ENCODE data around the gene LIN37. TPM values are rescaled to one million over a fixed set of nuclear protein-coding genes. Genes with fewer than 3 reads are reported as not detected.

LIN37 gene
- total RNA-seq, 1 experiment from 2014 or later: 10.1 TPM

DNA sequence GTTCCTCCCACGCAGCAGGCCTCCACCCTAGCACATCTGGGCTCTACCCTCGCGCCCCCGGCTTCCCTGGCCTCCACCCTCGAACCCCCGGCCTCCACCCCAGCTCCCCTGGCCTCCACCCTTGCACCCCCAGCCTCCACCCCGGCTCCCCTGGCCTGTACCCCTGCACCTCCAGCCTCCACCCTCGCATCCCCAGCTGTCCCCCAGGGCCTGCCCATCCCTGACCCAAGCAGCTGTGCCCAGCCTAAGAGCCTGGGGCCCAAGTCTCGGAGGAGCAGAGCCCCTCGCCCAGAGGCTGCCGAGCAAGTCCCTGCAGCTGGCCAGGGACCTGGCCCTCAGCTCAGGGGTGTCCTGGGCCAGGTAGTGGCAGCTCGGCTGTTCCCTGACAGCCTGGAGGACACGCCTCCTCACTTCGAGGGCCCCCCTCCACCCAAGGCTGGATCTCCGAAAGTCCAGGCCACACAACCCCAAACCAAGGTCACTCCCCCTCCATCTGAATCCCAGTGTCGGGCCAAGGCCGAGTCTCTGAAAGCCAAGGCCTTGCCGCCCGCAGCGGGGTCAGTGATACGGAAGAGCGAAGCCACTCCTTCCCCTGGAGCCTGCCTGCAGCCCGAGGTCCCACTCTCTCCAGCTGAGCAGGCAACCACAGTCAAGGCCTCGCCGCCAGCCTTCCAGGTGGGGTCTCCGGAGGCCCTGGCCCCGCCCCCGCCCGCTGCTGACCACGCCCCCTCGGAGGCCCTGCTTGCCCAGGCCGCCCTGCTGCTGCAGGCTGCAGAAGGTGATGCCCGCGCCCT, 19.1 kb downstream of the LIN37 start:
- no peak for TF ChIP-seq TCF7L2 (IDR thresholded peaks at IDR 0.05; ENCODE audit: borderline replicate concordance, extremely low read depth, insufficient read depth, insufficient read length)
- no peak for TF ChIP-seq RAD21 (IDR thresholded peaks at IDR 0.05; ENCODE audit: low read depth)
- TF ChIP-seq CTCF (IDR thresholded peaks at IDR 0.05 in 2 of 3, conservative IDR thresholded peaks at IDR 0.05 in 1 of 3; ENCODE audit: borderline replicate concordance in 1 of 3, insufficient read depth in 1 of 3, low read depth in 2 of 3, low read length in 2 of 3): no peak
- TF ChIP-seq YY1 (IDR thresholded peaks at IDR 0.05; ENCODE audit: extremely low read depth, insufficient replicate concordance, low read depth, low read length): no peak
- ChIA-PET CTCF (no interaction called here), RAD21 (ENCODE audit: low non-redundant PET in 1 of 2, low total read pairs in 2 of 2, uncharacterized antibody in 2 of 2, unreplicated experiment in 2 of 2) (no interaction called here), POLR2A (interaction anchor here (1.1 kb wide), 1 partner anchor 10 kb away, joined by 3 read pairs; the partner anchor contains the start of gene HSPB6)
- no peak overlapping the region for H3K27ac ChIP-seq (ENCODE audit: low read depth, low read length)
- no peaks in the 10 kb centered on the region for H3K79me2 ChIP-seq (ENCODE audit: insufficient read depth, low read length)
- H3K4me3 ChIP-seq (replicated peaks in 1 of 2; ENCODE audit: low read depth in 1 of 2, low read length in 2 of 2): no peak overlapping the region
- H4K20me1 ChIP-seq (ENCODE audit: insufficient read depth): no peaks in the 10 kb centered on the region
- H2AFZ ChIP-seq (ENCODE audit: low read depth, low read length, poor library complexity, severe bottlenecking): no peak overlapping the region
- peaks cover 0 to 9% of the 10 kb centered on the region in 2 experiments; a peak in 1 of 4 replicates for H3K36me3 ChIP-seq (ENCODE audit: control insufficient read depth in 1 of 2, insufficient read depth in 2 of 2, low read length in 2 of 2)
- no peaks in the 10 kb centered on the region for H3K9me2 ChIP-seq (ENCODE audit: insufficient read depth)
- DNase-seq (ENCODE audit: low read depth, low spot score): no peak
- no TSS peak for BruUV-seq (replicated peaks)
- H3K9ac ChIP-seq (ENCODE audit: low read length): no peak overlapping the region
- no peaks in the 10 kb centered on the region for H3K4me1 ChIP-seq (ENCODE audit: control insufficient read depth in 1 of 2, insufficient read depth in 2 of 2, low read length in 2 of 2)
- ATAC-seq: peak; percentile 49; the same call in 1 of the 2 replicates
- no peaks in the 10 kb centered on the region for H3K9me3 ChIP-seq (ENCODE audit: control insufficient read depth in 1 of 2, insufficient read depth in 1 of 2, low read depth in 1 of 2, low read length in 2 of 2)
- no peak overlapping the region for H3K4me2 ChIP-seq (ENCODE audit: low read length)
- intact Hi-C loops (cut with micrococcal nuclease): no loop called here
- H3K27me3 ChIP-seq (ENCODE audit: insufficient read depth, low read length): no peaks in the 10 kb centered on the region

- no peak overlapping the region for H3K4me2 ChIP-seq (ENCODE audit: low read length)
- peaks cover 0 to 9% of the 10 kb centered on the region in 2 experiments; a peak in 1 of 4 replicates for H3K36me3 ChIP-seq (ENCODE audit: control insufficient read depth in 1 of 2, insufficient read depth in 2 of 2, low read length in 2 of 2)
- H3K4me1 ChIP-seq (ENCODE audit: control insufficient read depth in 1 of 2, insufficient read depth in 2 of 2, low read length in 2 of 2): no peaks in the 10 kb centered on the region
- H3K4me3 ChIP-seq (replicated peaks in 1 of 2; ENCODE audit: low read depth in 1 of 2, low read length in 2 of 2): no peak overlapping the region
- no peak overlapping the region for H3K27ac ChIP-seq (ENCODE audit: low read depth, low read length)
- no peak for TF ChIP-seq EGR1 (IDR thresholded peaks at IDR 0.05; ENCODE audit: low read depth)
- TF ChIP-seq JUND (IDR thresholded peaks at IDR 0.05): no peak
- TF ChIP-seq CTCF (IDR thresholded peaks at IDR 0.05 in 2 of 3, conservative IDR thresholded peaks at IDR 0.05 in 1 of 3; ENCODE audit: borderline replicate concordance in 1 of 3, insufficient read depth in 1 of 3, low read depth in 2 of 3, low read length in 2 of 3): no peak
- TF ChIP-seq POLR2A (IDR thresholded peaks at IDR 0.05; ENCODE audit: borderline replicate concordance, extremely low read depth, insufficient read depth, insufficient read length): no peak
- no peak for TF ChIP-seq ATF3 (IDR thresholded peaks at IDR 0.05)
- H3K9me2 ChIP-seq (ENCODE audit: insufficient read depth): no peaks in the 10 kb centered on the region
- no peak overlapping the region for H3K9ac ChIP-seq (ENCODE audit: low read length)
- RAD21 ChIA-PET (ENCODE audit: low non-redundant PET in 1 of 2, low total read pairs in 2 of 2, uncharacterized antibody in 2 of 2, unreplicated experiment in 2 of 2): no interaction called here
- H2AFZ ChIP-seq (ENCODE audit: low read depth, low read length, poor library complexity, severe bottlenecking): no peak overlapping the region
- intact Hi-C loops (cut with micrococcal nuclease): no loop called here
- no peaks in the 10 kb centered on the region for H4K20me1 ChIP-seq (ENCODE audit: insufficient read depth)
- POLR2A ChIA-PET: no interaction called here
- H3K27me3 ChIP-seq (ENCODE audit: insufficient read depth, low read length): no peaks in the 10 kb centered on the region
- no TSS peak for BruUV-seq (replicated peaks)
- CTCF ChIA-PET: no interaction called here
- H3K9me3 ChIP-seq (ENCODE audit: control insufficient read depth in 1 of 2, insufficient read depth in 1 of 2, low read depth in 1 of 2, low read length in 2 of 2): no peaks in the 10 kb centered on the region
- no peaks in the 10 kb centered on the region for H3K79me2 ChIP-seq (ENCODE audit: insufficient read depth, low read length)
- no peak for DNase-seq (ENCODE audit: low read depth, low spot score)
- ATAC-seq: no peak
These were observed 19.7 kb downstream of the LIN37 start for GRCh38 chr19:35768082-35768421.

All from HCT116 (cell line).